SJCRH30 (cell line): ENCODE data around the gene GJB2. TPM values are rescaled to one million over a fixed set of nuclear protein-coding genes. Genes with fewer than 3 reads are reported as not detected.

Experiments
- DNase-seq, 2 experiments: peaks; one replicate each; pipeline ENCODE4 v3.0.0-alpha.2; 2015 to 2020
- H3K27ac ChIP-seq: fragments of 250-450 bp; sonication (Bioruptor Pico); 2 replicates; pipeline ENCODE4 v1.5.1; 2020; ENCODE audit warnings: mild to moderate bottlenecking, moderate library complexity
- H3K27me3 ChIP-seq: fragments of 250-450 bp; sonication (Bioruptor Pico); 2 replicates; pipeline ENCODE4 v1.5.1; 2020; ENCODE audit warnings: mild to moderate bottlenecking, moderate library complexity
- H3K36me3 ChIP-seq: fragments of 250-450 bp; sonication (Bioruptor Pico); 2 replicates; pipeline ENCODE4 v1.5.1; 2020; ENCODE audit warnings: mild to moderate bottlenecking, moderate library complexity
- H3K4me1 ChIP-seq: fragments of 250-450 bp; sonication (Bioruptor Pico); 2 replicates; pipeline ENCODE4 v1.5.1; 2020; ENCODE audit warnings: mild to moderate bottlenecking, moderate library complexity
- H3K4me3 ChIP-seq: fragments of 250-450 bp; sonication (Bioruptor Pico); 2 replicates; pipeline ENCODE4 v1.5.1; 2020; ENCODE audit warnings: mild to moderate bottlenecking, moderate library complexity
- H3K9me3 ChIP-seq: fragments of 250-450 bp; sonication (Bioruptor Pico); replicated peaks from 2 replicates; pipeline ENCODE4 v1.5.1; 2020; ENCODE audit warnings: mild to moderate bottlenecking, moderate library complexity
- total RNA-seq: library from RNA; depleted of rRNA; stranded (reverse); fragments of >200 nt; shearing (Covaris generic); gene quantifications from 2 replicates; pipeline ENCODE4 v1.2.3, GENCODE V29; 2014

Gene GJB2
- total RNA-seq, 1 experiment from 2014 or later: not detected

- H3K36me3 ChIP-seq: no peaks in the 10 kb centered on the region
- no peaks in the 10 kb centered on the region for H3K9me3 ChIP-seq
- no peak for DNase-seq
Measured at GRCh38 chr13:20206065-20206697, 13.4 kb upstream of the GJB2 start.

DNA sequence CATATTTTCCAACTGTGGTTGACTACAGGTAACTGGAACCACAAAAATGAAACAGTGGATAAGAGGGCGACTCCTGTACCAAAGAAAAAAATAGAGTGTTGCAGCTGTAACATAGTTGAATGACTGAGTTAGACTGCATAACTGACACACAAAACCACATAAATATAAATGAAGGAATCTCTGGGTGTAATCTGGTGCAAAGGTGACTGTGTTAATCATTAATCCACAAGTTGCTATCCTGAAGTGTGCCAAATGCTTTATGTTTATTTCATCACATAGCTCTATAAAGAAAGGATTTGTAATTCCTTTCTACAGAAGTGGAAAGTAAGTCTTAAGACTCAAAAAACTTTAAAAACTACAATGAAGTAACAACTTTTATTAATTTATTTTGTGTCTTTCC, 6.0 kb upstream of the GJB2 start:
- Histone ChIP-seq H3K4me1 (no peaks in the 10 kb centered on the region), H3K9me3 (no peaks in the 10 kb centered on the region), H3K27ac (no peak overlapping the region), H3K4me3 (no peak overlapping the region), H3K36me3 (no peaks in the 10 kb centered on the region), H3K27me3 (peaks cover 17% of the 10 kb centered on the region)
- DNase-seq: no peak

More at GRCh38 chr13:20206065-20206697, 13.4 kb upstream of the GJB2 start:
- no peak overlapping the region for H3K27ac ChIP-seq
- H3K27me3 ChIP-seq: peaks cover 3% of the 10 kb centered on the region; the same call in 1 of the 2 replicates
- no peaks in the 10 kb centered on the region for H3K4me1 ChIP-seq
- no peak overlapping the region for H3K4me3 ChIP-seq

DNA sequence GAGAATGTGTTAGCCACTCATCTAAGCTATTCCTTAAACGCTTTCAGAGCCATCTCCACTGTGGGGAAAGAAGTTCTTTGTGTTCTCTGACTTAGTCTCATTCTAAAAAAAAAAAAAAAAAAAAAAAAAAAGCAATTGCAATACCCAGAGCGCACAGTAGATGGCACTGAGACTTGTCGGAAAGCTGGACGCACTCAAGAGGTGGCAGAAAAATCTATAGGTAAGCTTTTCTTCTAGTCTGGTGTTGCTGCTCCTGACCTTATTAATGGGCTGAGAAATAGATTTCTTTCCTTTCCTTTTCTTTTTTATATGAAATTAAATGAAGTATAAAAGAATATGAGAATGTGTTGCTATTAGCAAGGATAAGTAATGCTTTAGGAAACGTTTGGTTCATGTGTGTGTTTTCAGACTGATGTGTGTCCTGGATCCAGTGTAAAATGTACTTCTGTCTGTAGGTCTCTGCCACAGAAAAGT, 4.7 kb upstream of the GJB2 start:
- no peak overlapping the region for H3K4me3 ChIP-seq
- peaks cover 14% of the 10 kb centered on the region for H3K27me3 ChIP-seq
- no peak overlapping the region for H3K27ac ChIP-seq
- H3K36me3 ChIP-seq: no peaks in the 10 kb centered on the region
- no peaks in the 10 kb centered on the region for H3K9me3 ChIP-seq
- no peaks in the 10 kb centered on the region for H3K4me1 ChIP-seq
- peak in 1 of 2 experiments; percentile 66 for DNase-seq

DNA sequence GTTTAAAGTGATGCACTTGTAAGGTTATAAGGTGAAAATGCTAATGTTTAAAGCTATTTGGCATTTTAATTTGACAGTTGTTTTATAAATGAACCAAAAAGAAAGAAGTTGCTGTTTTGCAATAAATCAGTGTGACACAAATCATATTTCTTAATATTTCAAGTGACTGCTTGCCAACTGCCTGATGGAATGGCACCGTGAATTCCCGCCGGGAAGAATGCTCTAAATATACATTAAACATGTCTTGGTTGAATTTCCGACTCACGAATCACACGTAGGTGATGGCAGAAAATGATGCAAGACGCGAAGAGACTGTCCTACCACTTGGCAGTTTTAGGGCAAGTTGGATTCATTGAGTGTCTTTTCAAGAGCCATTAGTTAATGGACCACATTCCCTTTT, 3.1 kb upstream of the GJB2 start:
- Histone ChIP-seq H3K4me1 (no peaks in the 10 kb centered on the region), H3K36me3 (no peaks in the 10 kb centered on the region), H3K27me3 (peaks cover 14% of the 10 kb centered on the region), H3K9me3 (no peaks in the 10 kb centered on the region), H3K27ac (no peak overlapping the region), H3K4me3 (no peak overlapping the region)
- no peak for DNase-seq

- Histone ChIP-seq H3K4me1 (no peaks in the 10 kb centered on the region), H3K9me3 (no peaks in the 10 kb centered on the region), H3K4me3 (no peak overlapping the region), H3K36me3 (no peaks in the 10 kb centered on the region), H3K27me3 (peaks cover 17% of the 10 kb centered on the region), H3K27ac (no peak overlapping the region)
- no peak for DNase-seq
Measured at GRCh38 chr13:20193907-20194631, 1.3 kb upstream of the GJB2 start.

- peaks cover 17% of the 10 kb centered on the region for H3K27me3 ChIP-seq
- no peaks in the 10 kb centered on the region for H3K9me3 ChIP-seq
- no peaks in the 10 kb centered on the region for H3K4me1 ChIP-seq
- no peak overlapping the region for H3K4me3 ChIP-seq
- H3K27ac ChIP-seq: no peak overlapping the region
- no peaks in the 10 kb centered on the region for H3K36me3 ChIP-seq
- no peak for DNase-seq
Measured at GRCh38 chr13:20193162-20193906, 596 bp upstream of the GJB2 start.

DNA sequence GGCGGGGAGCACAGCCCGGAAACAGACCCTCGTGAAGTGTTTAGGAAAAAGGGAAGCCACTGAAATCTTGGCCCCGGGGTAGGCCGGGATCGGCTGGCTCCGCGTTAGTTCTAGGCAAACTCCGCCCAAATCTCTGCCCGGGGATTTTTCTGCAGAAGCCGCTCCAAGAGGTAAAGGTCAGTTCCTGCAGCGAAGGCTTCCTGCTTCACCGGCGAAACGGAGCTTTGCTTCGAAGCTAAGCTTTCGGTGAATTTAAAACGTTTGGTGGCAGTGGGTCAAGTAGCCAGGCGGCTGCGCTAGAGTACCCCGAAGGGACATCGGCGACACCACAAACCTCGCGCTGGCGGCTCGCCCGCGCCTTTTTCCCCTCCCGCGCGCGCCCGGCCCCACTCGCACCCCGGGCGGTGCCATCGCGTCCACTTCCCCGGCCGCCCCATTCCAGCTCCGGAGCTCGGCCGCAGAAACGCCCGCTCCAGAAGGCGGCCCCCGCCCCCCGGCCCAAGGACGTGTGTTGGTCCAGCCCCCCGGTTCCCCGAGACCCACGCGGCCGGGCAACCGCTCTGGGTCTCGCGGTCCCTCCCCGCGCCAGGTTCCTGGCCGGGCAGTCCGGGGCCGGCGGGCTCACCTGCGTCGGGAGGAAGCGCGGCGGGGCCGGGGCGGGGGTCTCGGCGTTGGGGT, 441 bp downstream of the GJB2 start:
- Histone ChIP-seq H3K4me3 (no peak overlapping the region), H3K4me1 (no peaks in the 10 kb centered on the region), H3K27me3 (peaks cover 23% of the 10 kb centered on the region), H3K9me3 (no peaks in the 10 kb centered on the region), H3K36me3 (no peaks in the 10 kb centered on the region), H3K27ac (no peak overlapping the region)
- DNase-seq: no peak

DNA sequence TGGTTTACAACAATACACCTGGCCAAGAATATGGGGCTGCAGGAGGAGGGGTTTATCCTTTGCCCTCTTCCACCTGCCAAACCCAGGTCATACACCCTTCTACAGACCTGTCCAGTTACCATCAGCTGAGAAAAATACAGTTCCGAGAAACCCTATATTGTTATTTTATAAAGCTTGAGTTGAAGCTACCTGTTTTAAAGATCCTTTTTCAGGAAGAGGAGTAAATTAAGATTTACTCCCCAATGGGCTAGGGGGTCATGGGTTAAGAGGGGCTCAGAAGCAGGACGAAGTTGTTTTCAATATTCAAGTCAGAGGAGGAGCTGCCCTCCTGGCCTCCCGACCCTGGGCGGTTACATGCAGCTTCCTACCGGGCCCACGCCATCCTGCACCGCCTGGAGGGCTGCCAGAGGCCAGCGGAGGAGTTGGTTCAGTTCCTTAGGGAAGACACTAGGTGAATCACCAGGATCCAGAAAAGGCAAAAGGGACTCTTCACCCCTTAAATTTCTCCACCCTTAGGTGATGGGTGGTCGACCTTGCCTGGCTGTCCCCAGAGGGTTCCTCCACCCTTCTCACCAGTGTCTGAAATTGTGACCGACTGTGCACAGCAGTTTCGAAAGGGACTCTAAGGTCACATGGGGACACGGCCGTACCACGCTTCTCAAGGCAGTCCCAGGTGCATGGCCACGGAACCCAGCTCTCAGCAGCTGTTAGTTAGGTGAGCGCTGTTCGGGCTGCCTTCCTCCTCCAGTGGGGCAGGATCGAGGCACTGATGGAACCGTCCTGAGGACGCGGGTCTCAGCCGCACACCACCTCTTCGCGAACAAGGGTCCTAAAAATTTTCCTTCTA, 1.2 kb downstream of the GJB2 start:
- Histone ChIP-seq H3K4me1 (no peaks in the 10 kb centered on the region), H3K9me3 (no peaks in the 10 kb centered on the region), H3K27ac (no peak overlapping the region), H3K4me3 (no peak overlapping the region), H3K27me3 (peaks cover 31% of the 10 kb centered on the region), H3K36me3 (no peaks in the 10 kb centered on the region)
- DNase-seq: no peak

DNA sequence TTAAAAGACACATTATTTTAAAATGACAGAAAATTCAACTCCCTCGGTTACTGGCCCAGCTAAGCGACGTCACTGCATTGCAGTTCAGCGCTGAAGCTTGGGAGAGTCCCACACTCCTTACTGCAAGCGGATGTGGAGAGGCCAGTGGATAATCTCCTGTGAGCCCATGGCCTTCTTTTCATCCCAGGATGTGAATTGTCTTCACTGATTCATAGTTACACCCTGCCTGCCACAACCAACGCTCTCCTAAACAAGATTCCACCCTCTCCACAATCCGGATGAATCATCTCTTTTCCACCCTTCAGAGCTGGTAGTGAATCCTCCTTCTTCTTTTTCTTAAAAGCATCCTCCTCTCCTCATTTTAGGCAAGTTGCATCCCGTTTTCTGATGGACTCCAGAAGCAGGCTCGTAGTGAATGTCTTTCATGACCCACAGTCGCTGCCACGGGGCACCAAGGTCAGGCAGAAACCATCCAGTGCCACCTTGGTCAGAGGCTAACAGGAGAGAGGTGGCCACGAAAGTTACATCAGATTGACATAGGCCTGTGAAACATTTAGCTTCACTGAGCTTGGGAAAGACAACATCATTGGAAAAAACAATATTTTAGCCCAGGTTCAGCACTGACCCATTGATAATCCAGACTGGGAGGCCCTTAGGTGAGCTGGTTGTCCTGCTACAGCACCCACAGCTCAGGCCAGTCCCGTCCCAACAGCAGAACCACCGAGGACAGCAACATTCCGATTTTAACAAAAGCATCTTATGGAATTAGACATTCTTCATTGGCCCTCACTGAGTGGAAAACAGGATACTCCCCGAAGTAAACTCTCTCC, 2.0 kb downstream of the GJB2 start:
- peak in 1 of 2 experiments; percentile 17 for DNase-seq
- H3K27me3 ChIP-seq: peaks cover 31% of the 10 kb centered on the region
- no peak overlapping the region for H3K4me3 ChIP-seq
- no peaks in the 10 kb centered on the region for H3K4me1 ChIP-seq
- H3K9me3 ChIP-seq: no peaks in the 10 kb centered on the region
- H3K27ac ChIP-seq: no peak overlapping the region
- H3K36me3 ChIP-seq: no peaks in the 10 kb centered on the region

- Histone ChIP-seq H3K27ac (no peak overlapping the region), H3K9me3 (no peaks in the 10 kb centered on the region), H3K4me1 (no peaks in the 10 kb centered on the region), H3K27me3 (peaks cover 30% of the 10 kb centered on the region), H3K4me3 (no peak overlapping the region), H3K36me3 (no peaks in the 10 kb centered on the region)
- DNase-seq: no peak
Measured at GRCh38 chr13:20190076-20190475, 2.7 kb downstream of the GJB2 start.

- Histone ChIP-seq H3K4me1 (no peaks in the 10 kb centered on the region), H3K36me3 (no peaks in the 10 kb centered on the region), H3K27ac (no peak overlapping the region), H3K4me3 (no peak overlapping the region), H3K9me3 (no peaks in the 10 kb centered on the region), H3K27me3 (peaks cover 30% of the 10 kb centered on the region)
- no peak for DNase-seq
Measured at GRCh38 chr13:20188667-20189553, 3.8 kb downstream of the GJB2 start.

DNA sequence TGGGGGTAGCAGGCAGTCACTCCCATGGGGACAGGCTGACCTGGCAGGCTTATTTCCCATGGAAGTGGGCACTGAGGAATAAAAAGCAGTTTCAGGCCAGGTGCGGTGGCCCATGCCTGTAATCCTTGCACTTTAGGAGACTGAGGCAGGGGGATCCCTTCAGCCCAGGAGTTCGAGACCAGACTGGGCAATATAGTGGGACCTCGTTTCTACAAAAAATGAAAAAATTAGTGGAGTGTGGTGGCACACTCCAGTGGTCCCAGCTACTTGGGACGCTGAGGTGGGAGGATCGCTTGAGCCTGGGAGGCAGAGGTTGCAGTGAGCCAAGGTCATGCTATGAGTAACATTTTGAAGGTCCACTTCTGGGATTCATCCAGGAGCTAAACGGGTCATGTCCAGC, 6.0 kb downstream of the GJB2 start:
- Histone ChIP-seq H3K4me3 (no peak overlapping the region), H3K4me1 (no peaks in the 10 kb centered on the region; the same call in 1 of the 2 replicates), H3K9me3 (no peaks in the 10 kb centered on the region), H3K27me3 (peaks cover 32% of the 10 kb centered on the region), H3K36me3 (no peaks in the 10 kb centered on the region), H3K27ac (no peak overlapping the region)
- DNase-seq: no peak
